ENCODE results near the gene OR2T8.

DNA sequence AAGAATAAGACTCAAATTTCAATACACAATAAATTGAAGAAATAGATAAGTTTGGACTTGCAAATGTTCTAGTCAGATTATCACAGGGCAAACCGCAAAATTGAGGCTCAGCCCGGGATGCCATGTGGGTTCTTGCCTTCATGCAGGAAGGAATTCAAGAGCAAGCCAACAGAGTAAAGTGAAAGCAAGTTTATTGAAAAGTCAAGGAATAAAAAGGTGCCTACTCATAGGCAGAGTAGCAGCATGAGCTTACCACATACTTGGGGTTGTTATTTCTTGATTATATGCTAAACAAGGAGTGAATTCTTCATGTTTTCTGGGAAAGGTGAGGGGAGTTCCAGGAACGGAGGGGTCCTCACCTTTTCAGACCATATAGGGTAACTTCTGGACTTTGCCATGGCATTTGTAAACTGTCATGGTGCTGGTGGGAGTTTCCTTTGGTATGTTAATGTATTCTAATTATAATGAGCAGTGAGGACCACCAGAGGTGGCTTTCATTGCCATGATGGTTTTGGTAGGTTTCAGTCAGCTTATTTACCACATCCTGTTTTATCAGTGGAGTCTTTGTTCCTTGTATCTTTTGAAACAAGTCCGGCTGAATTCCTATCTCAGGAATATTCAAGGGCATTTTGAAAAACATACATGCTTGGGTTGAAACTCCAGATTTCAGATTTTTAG, 43.0 kb downstream of the OR2T8 start:
- TF ChIP-seq, protein P1, sequence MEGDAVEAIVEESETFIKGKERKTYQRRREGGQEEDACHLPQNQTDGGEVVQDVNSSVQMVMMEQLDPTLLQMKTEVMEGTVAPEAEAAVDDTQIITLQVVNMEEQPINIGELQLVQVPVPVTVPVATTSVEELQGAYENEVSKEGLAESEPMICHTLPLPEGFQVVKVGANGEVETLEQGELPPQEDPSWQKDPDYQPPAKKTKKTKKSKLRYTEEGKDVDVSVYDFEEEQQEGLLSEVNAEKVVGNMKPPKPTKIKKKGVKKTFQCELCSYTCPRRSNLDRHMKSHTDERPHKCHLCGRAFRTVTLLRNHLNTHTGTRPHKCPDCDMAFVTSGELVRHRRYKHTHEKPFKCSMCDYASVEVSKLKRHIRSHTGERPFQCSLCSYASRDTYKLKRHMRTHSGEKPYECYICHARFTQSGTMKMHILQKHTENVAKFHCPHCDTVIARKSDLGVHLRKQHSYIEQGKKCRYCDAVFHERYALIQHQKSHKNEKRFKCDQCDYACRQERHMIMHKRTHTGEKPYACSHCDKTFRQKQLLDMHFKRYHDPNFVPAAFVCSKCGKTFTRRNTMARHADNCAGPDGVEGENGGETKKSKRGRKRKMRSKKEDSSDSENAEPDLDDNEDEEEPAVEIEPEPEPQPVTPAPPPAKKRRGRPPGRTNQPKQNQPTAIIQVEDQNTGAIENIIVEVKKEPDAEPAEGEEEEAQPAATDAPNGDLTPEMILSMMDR (IDR thresholded peaks at IDR 0.05; ENCODE audit: insufficient read depth, low read depth, low read length) = no peak
- no peak for TF ChIP-seq EZH2 (IDR thresholded peaks at IDR 0.05; ENCODE audit: insufficient read depth, low read length)
